ENCODE measurements around the gene NT5C3B.
A peak's percentile ranks its signal among the peaks of the same experiment; 100 is the strongest.
"Not testable (repeated sequence)": the region's sequence is repeated elsewhere in the genome, so short reads cannot be mapped to it uniquely, and the experiment has no call there.

The NT5C3B gene

GRCh38 chr17:41792845-41793783, 42.9 kb downstream of the NT5C3B start:
- no peak overlapping the region for H3K4me3 ChIP-seq (ENCODE audit: low read depth, low read length)
- DNase-seq (ENCODE audit: low read depth): no peak

DNA sequence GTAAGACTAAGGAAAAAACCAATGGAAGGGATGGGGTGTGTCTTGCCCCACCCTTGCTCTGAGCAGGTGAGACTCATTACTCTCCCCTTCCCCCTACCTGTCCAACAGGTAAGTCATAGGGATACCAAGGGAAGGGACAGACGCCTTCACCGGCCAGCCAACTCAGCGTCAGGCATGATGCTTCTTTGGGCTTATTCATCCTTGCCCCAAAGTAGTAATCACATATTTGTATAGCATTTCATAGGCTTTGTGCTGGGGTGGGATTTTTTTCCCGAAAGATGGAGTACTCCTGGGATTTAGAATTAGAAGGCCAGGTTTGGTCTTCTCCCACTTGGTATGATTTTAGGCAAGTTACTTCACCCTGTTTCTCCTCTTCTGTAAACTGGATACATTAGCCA, 49.0 kb downstream of the NT5C3B start:
- no peak overlapping the region for H3K4me3 ChIP-seq (ENCODE audit: low read depth, low read length)
- no peak for DNase-seq (ENCODE audit: low read depth)

- H3K4me3 ChIP-seq (ENCODE audit: low read depth, low read length): peak within 1 kb of the TSS; percentile 49
- DNase-seq (ENCODE audit: low read depth): peak; percentile 81
Measured at GRCh38 chr17:41786227-41787020, 49.6 kb downstream of the NT5C3B start, which contains the start of gene JUP. Gene JUP, minus strand, starts transcription at chr17:41786711. Its CDS starts 14,857 bp downstream, at chr17:41771854.

DNA sequence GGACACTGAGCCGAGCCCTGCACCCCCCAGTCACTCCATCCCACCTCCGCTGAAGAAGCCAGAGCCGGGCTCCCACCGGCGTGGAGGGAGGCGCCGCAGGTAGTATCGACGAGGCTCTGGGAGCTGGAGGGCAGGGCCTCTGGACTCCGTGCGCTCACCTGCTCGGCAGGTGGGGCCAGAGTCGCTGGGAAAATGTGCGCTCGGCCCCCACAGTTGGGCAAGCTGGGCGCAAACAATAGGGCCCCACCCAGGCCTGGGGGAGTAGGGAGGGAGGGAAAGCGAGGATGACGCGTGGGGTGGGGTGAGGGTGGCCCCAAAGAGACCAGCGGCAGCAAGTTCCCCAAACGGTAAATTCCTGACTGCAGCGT, 50.2 kb downstream of the NT5C3B start:
- DNase-seq (ENCODE audit: low read depth): no peak
- H3K4me3 ChIP-seq (ENCODE audit: low read depth, low read length): peak overlapping the region; percentile 49

DNA sequence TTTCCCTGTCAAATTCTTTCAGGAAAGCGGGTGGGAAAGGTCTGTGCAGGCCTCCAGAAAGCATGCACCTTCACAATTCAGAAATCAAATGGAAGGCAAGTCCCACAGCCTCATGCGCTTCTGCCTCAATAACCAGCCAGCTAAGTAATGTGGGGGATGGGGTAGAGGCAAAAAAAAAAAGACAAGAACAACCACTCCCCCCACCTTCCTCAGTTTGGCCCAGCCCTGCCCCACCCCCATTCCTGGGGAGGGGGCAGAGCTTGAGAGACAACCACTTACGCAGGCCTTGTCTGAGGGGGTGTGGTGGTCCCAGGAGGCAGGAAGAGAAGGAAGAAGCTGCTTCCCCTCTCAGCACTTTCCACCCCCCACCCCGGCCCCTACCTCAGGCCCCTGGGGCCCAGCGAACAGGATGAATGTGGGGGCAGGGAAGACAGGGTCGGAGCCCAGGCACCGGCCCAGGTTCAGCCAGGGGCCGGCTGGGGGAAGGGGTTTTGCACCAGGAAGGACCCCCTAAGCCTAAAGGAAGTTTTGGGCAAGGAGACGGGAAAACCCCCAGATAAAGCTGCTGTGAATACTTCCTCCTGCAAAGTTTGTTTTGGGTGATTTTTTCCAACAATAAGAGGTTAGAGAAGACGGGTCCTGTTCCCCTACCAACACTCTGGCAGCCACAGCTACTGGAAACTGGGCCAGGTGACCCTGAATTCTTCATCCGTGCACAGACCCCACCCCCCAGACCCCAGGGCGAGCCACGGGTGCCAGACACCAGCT, 50.8 kb downstream of the NT5C3B start:
- DNase-seq (ENCODE audit: low read depth): no peak
- peak overlapping the region; percentile 49 for H3K4me3 ChIP-seq (ENCODE audit: low read depth, low read length)

GRCh38 chr17:41784207-41784744, 51.8 kb downstream of the NT5C3B start:
- DNase-seq (ENCODE audit: low read depth): no peak
- no peak overlapping the region for H3K4me3 ChIP-seq (ENCODE audit: low read depth, low read length)

- no peak overlapping the region for H3K4me3 ChIP-seq (ENCODE audit: low read depth, low read length)
- no peak for DNase-seq (ENCODE audit: low read depth)
Measured at GRCh38 chr17:41782142-41782541, 53.9 kb downstream of the NT5C3B start.

DNA sequence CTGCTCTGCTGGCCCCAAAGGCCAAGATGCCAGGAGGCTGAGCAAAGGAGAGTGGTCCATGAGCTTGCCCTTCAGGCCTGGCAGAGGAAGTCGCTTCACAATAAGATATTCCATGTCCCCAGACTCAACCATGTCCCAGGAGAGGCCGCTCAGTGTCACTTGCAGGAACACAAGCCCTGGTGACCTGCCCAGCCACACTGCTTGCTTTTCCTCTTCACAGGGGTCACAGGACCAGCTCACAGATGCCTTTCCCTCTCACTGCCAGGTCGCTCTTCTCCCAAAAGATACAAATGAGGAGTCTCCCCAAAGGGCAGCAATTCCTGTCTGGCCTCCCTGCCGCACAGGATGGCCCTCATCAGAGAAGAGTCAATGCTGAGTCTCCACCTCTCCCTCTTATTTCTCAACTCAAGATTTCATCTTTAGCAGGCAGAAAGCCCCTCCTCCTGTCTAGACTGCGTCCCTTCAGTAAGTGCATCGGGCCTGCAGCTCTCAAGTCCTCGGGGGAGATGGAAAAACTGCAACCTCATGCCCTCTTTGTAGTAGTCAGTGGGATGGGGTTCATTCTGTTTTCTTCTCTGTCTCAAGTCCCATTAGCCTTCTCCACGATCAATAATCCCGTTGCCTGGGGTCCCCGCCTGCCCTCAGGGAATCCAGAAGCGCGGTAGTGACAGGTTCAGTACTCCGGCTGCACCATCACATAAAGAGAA, 54.5 kb downstream of the NT5C3B start:
- no peak for DNase-seq (ENCODE audit: low read depth)
- H3K4me3 ChIP-seq (ENCODE audit: low read depth, low read length): no peak overlapping the region

DNA sequence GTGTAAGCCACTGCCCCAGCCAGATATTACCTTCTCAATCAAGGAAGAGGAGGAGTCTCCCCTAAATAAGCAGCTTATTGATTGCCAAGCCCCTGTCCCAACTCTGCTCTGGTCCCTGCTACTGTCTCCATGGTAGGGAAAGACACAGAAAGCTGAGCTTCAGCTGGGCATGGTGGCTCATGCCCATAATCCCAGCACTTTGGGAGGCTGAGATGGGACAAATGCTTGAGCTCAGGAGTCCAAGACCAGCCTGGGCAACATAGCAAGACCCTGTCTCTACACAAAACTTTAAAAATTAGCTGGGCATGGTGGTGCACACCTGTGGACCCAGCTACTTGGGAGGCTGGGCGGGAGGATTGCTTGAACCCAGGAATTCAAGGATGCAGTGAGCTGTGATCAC, 56.1 kb downstream of the NT5C3B start:
- no peak overlapping the region for H3K4me3 ChIP-seq (ENCODE audit: low read depth, low read length)
- DNase-seq (ENCODE audit: low read depth): no peak

- DNase-seq (ENCODE audit: low read depth): peak; percentile 83
- no peak overlapping the region for H3K4me3 ChIP-seq (ENCODE audit: low read depth, low read length)
Measured at GRCh38 chr17:41777574-41778188, 58.4 kb downstream of the NT5C3B start.

DNA sequence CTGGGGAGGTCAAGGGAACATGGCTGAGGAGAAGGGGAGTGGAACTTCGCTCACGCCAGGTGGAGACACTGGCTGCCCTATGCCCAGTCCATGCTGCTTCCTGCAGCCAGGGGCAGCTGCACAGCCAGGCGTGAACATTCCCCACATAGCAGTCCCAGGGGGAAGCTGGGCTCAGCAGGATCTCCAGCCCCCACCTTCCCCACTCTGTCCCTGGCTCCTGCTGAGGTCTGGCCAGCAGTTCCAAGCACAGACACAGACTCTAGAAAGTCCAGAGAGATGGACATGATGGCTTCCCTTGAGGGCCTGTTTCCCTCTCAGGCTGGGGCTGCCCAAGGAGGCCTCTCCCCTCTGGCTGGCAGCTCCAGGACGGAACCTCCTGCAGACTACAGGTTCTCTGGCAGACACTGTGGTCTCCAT, 58.9 kb downstream of the NT5C3B start:
- no peak overlapping the region for H3K4me3 ChIP-seq (ENCODE audit: low read depth, low read length)
- DNase-seq (ENCODE audit: low read depth): no peak

DNA sequence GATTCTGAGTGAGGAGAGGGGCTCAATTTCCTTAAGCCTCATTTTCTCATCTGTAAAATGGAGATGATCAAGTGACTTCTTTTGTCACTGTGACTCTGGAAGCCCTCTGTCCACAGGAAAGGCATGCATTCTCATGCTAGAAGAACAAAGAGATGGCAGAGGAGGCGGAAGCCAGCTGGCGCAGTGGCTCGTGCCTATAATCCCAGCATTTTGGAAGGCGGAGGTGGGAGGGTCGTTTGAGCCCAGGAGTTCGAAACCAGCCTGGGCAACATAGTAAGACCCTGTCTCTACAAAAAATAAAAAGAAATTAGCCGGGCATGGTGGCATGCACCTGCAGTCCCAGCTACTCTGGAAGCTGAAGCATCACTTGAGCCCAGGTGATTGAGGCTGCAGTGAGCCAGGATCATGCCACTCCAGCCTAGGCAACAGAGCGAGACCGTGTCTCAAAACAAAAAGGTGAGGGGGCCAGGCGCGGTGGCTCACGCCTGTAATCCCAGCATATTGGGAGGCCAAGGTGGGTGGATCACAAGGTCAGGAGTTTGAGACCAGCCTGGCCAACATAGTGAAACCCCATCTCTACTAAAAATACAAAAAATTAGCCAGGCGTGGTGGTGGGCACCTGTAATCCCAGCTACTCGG, 59.7 kb downstream of the NT5C3B start:
- DNase-seq (ENCODE audit: low read depth): not testable (repeated sequence)

DNA sequence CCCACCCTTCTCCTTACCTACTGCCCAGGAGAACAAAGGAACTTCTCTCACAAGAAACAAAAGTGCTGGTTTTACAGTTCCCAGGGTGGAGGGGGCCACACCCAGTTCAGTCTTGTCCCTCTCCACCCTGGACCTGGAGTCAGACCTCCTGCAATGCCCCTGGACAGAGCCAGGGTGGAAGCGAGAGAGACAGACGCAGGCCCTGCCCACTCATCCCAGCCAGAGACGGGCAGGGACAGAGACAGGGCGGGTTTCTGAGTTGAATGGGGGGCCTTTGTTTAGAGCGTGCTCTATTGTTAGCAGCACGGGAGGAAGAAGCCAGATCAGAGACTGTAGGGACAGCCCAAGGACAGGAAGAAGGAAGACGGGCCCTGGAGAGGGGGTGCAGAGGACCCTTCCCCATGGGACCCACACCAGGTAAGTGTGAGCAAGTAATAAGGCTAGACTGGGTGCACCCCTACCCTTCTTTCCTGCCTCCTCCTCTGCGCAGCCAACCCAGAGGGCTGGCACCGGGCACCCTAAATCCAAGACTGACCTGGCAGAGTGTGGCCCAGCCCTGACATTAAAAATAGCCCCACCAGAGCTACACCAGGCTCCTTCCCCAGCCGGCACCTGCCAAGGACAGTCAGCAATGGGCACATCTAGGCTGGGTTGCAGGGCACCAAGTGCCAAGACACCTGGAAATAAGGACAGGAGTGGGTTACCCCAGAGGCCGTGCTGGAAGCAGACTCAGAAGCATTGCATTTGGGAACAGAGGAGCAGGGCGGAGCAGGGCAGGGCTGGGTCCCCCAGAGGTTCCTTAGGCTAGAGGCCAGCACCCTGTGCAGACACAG, 60.4 kb downstream of the NT5C3B start:
- DNase-seq (ENCODE audit: low read depth): no peak
- no peak overlapping the region for H3K4me3 ChIP-seq (ENCODE audit: low read depth, low read length)

More for the DNA sequence above, 59.7 kb downstream of the NT5C3B start:
- H3K4me3 ChIP-seq (ENCODE audit: low read depth, low read length): not testable (repeated sequence)
